Measurements from ENCODE around the gene DNAH17. TPM values are rescaled to one million over a fixed set of nuclear protein-coding genes. Genes with fewer than 3 reads are reported as not detected.
A peak's percentile ranks its signal among the peaks of the same experiment; 100 is the strongest.

The DNAH17 gene
- total RNA-seq, 1 donor from 2014 or later = 2.8 TPM

GRCh38 chr17:78562734-78563133 is 14.5 kb downstream of the DNAH17 start:
- H3K27me3 ChIP-seq = peaks cover 4% of the 10 kb centered on the region
- H3K4me1 ChIP-seq = no peaks in the 10 kb centered on the region
- no peak for TF ChIP-seq CTCF (IDR thresholded peaks at IDR 0.05)
- no peaks in the 10 kb centered on the region for H3K36me3 ChIP-seq
- DNase-seq (no peak), ATAC-seq (no peak)
- no peaks in the 10 kb centered on the region for H3K9me3 ChIP-seq
- intact Hi-C loops (cut with DNase I) = no loop called here
- H3K27ac ChIP-seq = no peak overlapping the region
- no peak overlapping the region for H3K4me3 ChIP-seq

GRCh38 chr17:78561166-78561565 is 16.0 kb downstream of the DNAH17 start:
- Histone ChIP-seq H3K4me3 (no peak overlapping the region), H3K9me3 (no peaks in the 10 kb centered on the region), H3K27me3 (peaks cover 4% of the 10 kb centered on the region), H3K36me3 (no peaks in the 10 kb centered on the region), H3K4me1 (no peaks in the 10 kb centered on the region), H3K27ac (no peak overlapping the region)
- ATAC-seq = no peak
- TF ChIP-seq CTCF (IDR thresholded peaks at IDR 0.05) = no peak
- intact Hi-C loops (cut with DNase I) = no loop called here
- DNase-seq = no peak

GRCh38 chr17:78560731-78561130 is 16.5 kb downstream of the DNAH17 start:
- Histone ChIP-seq H3K4me1 (no peaks in the 10 kb centered on the region), H3K27ac (no peak overlapping the region), H3K27me3 (peaks cover 4% of the 10 kb centered on the region), H3K4me3 (no peak overlapping the region), H3K36me3 (no peaks in the 10 kb centered on the region), H3K9me3 (no peaks in the 10 kb centered on the region)
- DNase-seq = no peak
- no peak for ATAC-seq
- intact Hi-C loops (cut with DNase I) = no loop called here
- TF ChIP-seq CTCF (IDR thresholded peaks at IDR 0.05) = no peak

- H3K36me3 ChIP-seq = no peaks in the 10 kb centered on the region
- peak; percentile 63 for ATAC-seq
- H3K27ac ChIP-seq = no peak overlapping the region
- peak; percentile 71 for DNase-seq
- no peaks in the 10 kb centered on the region for H3K9me3 ChIP-seq
- peak; percentile 11 for TF ChIP-seq CTCF (IDR thresholded peaks at IDR 0.05)
- no peaks in the 10 kb centered on the region for H3K4me1 ChIP-seq
- intact Hi-C loops (cut with DNase I) = no loop called here
- peaks cover 4% of the 10 kb centered on the region for H3K27me3 ChIP-seq
- H3K4me3 ChIP-seq = no peak overlapping the region
Observed at GRCh38 chr17:78559749-78560368, 17.3 kb downstream of the DNAH17 start.

- intact Hi-C loops (cut with DNase I) = no loop called here
- Histone ChIP-seq H3K9me3 (no peaks in the 10 kb centered on the region), H3K27me3 (peaks cover 4% of the 10 kb centered on the region), H3K36me3 (no peaks in the 10 kb centered on the region), H3K4me3 (no peak overlapping the region), H3K4me1 (no peaks in the 10 kb centered on the region), H3K27ac (no peak overlapping the region)
- no peak for TF ChIP-seq CTCF (IDR thresholded peaks at IDR 0.05)
- DNase-seq (no peak), ATAC-seq (no peak)
Observed at GRCh38 chr17:78558989-78559388, 18.2 kb downstream of the DNAH17 start.
